GM23248 (cell line): Measurements from ENCODE around the gene KRT12. TPM values are rescaled to one million over a fixed set of nuclear protein-coding genes. Genes with fewer than 3 reads are reported as not detected.

ENCODE experiments used
- DNase-seq: peaks from one replicate; pipeline ENCODE4 v3.0.0-alpha.2; 2015
- H2AFZ ChIP-seq: fragments of 200-600 bp; sonication (generic); 2 replicates; pipeline ENCODE4 v1.6.1; 2016; ENCODE audit warnings: antibody characterized with exemption
- H3F3A ChIP-seq: fragments of 200-600 bp; sonication (generic); 2 replicates; pipeline ENCODE4 v1.6.1; 2016; ENCODE audit warnings: mild to moderate bottlenecking, antibody characterized with exemption, mixed run types; ENCODE audit not compliant: insufficient read depth
- H3K27ac ChIP-seq: fragments of 200-600 bp; sonication (generic); 2 replicates; pipeline ENCODE4 v1.5.1; 2016; ENCODE audit warnings: mild to moderate bottlenecking
- H3K27me3 ChIP-seq: fragments of 200-600 bp; sonication (generic); replicated peaks from 2 replicates; pipeline ENCODE4 v1.6.1; 2016; ENCODE audit warnings: mild to moderate bottlenecking; ENCODE audit not compliant: insufficient read depth
- H3K36me3 ChIP-seq: fragments of 200-600 bp; sonication (generic); 2 replicates; pipeline ENCODE4 v1.6.1; 2016; ENCODE audit warnings: low read depth, mild to moderate bottlenecking
- H3K4me1 ChIP-seq: fragments of 200-600 bp; sonication (generic); 2 replicates; pipeline ENCODE4 v1.6.1; 2016; ENCODE audit warnings: mild to moderate bottlenecking; ENCODE audit not compliant: insufficient read depth
- H3K4me2 ChIP-seq: fragments of 200-600 bp; sonication (generic); one replicate; pipeline ENCODE4 v1.6.1; 2016; ENCODE audit warnings: mild to moderate bottlenecking; ENCODE audit not compliant: unreplicated experiment
- H3K4me3 ChIP-seq: fragments of 200-600 bp; sonication (generic); 2 replicates; pipeline ENCODE4 v1.5.1; 2016; ENCODE audit warnings: mild to moderate bottlenecking
- H3K79me2 ChIP-seq: fragments of 200-600 bp; sonication (generic); 2 replicates; pipeline ENCODE4 v1.6.1; 2016; ENCODE audit warnings: mild to moderate bottlenecking; ENCODE audit not compliant: insufficient read depth
- H3K9ac ChIP-seq: fragments of 200-600 bp; sonication (generic); 2 replicates; pipeline ENCODE4 v1.6.1; 2016; ENCODE audit warnings: mild to moderate bottlenecking
- H3K9me2 ChIP-seq: fragments of 200-600 bp; sonication (generic); 2 replicates; pipeline ENCODE4 v1.6.1; 2016; ENCODE audit warnings: mixed run types, mild to moderate bottlenecking, moderate library complexity; ENCODE audit not compliant: insufficient read depth
- H3K9me3 ChIP-seq: fragments of 200-600 bp; sonication (generic); one replicate; pipeline ENCODE4 v1.6.1; 2017; ENCODE audit warnings: low read depth
- H4K20me1 ChIP-seq: fragments of 200-600 bp; sonication (generic); 2 replicates; pipeline ENCODE4 v1.6.0; 2016; ENCODE audit not compliant: insufficient read depth
- EZH2 ChIP-seq: fragments of 200-600 bp; sonication (generic); IDR thresholded peaks from 2 replicates; pipeline ENCODE4 v1.6.1; 2018; ENCODE audit warnings: antibody characterized with exemption, mild to moderate bottlenecking; ENCODE audit not compliant: insufficient read depth, poor library complexity, severe bottlenecking
- EZH2phosphoT487 ChIP-seq: fragments of 200-600 bp; sonication (generic); IDR thresholded peaks from 2 replicates; pipeline ENCODE4 v1.6.1; 2018; ENCODE audit warnings: antibody characterized with exemption, moderate library complexity, mild to moderate bottlenecking, low read depth; ENCODE audit not compliant: insufficient read depth
- WGBS, 2 experiments: methylation state at CpG; one replicate each; pipeline ENCODE4 v1.1.6; 2015 to 2017; ENCODE audit warnings: low lambda C conversion rate in 2 of 2, low coverage in 1 of 2; ENCODE audit errors: missing lambda C conversion rate in 2 of 2; 5-methylcytosine and 5-hydroxymethylcytosine counted together
- in situ Hi-C: fragments of 300-500 bp; cut with MboI; formaldehyde crosslinking; loops from 2 replicates; pipeline ENCODE4 v1.15.0; 2020
- polyA plus RNA-seq: library from polyadenylated mRNA; unstranded; fragments of >200 nt; fragmentation: Nextera tagmentation; extraction: Ambion mirVana; gene quantifications from 2 replicates; pipeline ENCODE4 v1.2.1, GENCODE V29; 2016
- total RNA-seq: library from RNA; depleted of rRNA; stranded (reverse); fragments of >200 nt; shearing (Covaris generic); gene quantifications from 2 replicates; pipeline ENCODE4 v1.2.3, GENCODE V29; 2014

The KRT12 gene
- total and polyA plus RNA-seq, 2 experiments from 2014 or later: not detected

DNA sequence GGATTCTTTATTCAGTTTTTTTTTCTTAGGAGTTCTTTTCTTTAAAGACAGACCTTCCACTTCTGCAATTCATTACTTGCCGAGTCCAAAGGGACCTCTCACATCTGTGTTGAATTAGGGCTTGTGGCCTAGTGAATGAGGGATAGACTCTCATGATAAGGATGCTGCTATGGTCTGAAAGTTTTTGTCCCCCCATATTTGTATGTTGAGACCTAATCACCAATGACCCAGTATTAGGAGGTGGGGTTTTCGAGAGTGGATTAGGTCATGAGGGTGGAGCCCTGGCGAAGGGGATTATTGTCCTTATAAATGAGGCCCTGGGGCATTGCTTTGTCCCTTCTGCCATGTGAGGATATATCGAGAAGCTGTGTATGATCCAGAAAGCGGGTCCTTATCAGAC lies 9.5 kb downstream of the KRT12 start:
- no peaks in the 10 kb centered on the region for H3K79me2 ChIP-seq
- no peaks in the 10 kb centered on the region for H3K9me3 ChIP-seq
- TF ChIP-seq EZH2phosphoT487 (no peak), EZH2 (no peak)
- H3K4me3 ChIP-seq: no peak overlapping the region
- H3K27ac ChIP-seq: peak overlapping the region; percentile 43
- peaks cover 18% of the 10 kb centered on the region for H3F3A ChIP-seq
- no peaks in the 10 kb centered on the region for H4K20me1 ChIP-seq
- peak overlapping the region; percentile 55 for H3K4me2 ChIP-seq
- WGBS, 2 experiments: 27 to 32% methylated on average over 5 of the region's 5 CpGs
- peak overlapping the region; percentile 29; the same call in 1 of the 2 replicates for H3K9ac ChIP-seq
- peaks cover 26% of the 10 kb centered on the region for H3K4me1 ChIP-seq
- H3K27me3 ChIP-seq: no peaks in the 10 kb centered on the region
- H3K9me2 ChIP-seq: no peaks in the 10 kb centered on the region
- in situ Hi-C loops: no loop called here
- peak overlapping the region; percentile 25; the same call in 1 of the 2 replicates for H2AFZ ChIP-seq
- peak; percentile 67 for DNase-seq
- H3K36me3 ChIP-seq: no peaks in the 10 kb centered on the region

DNA sequence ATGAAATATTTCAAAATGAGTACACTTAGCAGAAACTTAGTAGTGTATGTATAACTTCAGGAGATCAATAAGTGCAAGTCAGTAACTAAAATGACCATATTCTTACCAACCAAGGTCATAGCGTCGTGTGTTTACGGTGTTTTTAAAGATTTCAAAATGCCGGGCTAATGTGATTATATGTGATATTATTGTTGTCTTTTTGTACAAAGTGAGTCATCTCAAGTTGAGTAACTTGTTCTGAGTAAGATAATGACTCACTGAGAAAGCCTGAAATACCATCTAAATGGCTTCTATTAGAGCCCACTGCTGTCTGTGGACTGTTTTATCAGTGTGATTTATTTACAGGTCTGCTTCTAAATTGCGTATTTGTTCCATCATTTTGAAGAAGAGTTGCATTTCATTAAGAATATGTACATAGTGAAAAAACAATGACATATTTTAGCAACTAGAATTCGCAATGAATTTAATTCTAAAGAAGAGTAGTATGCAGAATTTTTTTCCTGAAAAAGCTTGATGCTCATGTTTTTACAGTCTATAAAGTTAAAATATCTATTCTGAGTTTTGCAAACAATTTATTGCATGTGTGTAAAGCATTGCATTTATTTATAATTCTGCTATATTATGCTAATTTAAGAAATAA lies 12.7 kb downstream of the KRT12 start:
- TF ChIP-seq EZH2 (no peak), EZH2phosphoT487 (no peak)
- H3K9ac ChIP-seq: no peak overlapping the region
- 3 to 5% methylated on average over 6 of the region's 6 CpGs for WGBS, 2 experiments
- H3K9me3 ChIP-seq: no peaks in the 10 kb centered on the region
- in situ Hi-C loops: no loop called here
- H3K9me2 ChIP-seq: no peaks in the 10 kb centered on the region
- no peaks in the 10 kb centered on the region for H3K27me3 ChIP-seq
- no peaks in the 10 kb centered on the region for H3K79me2 ChIP-seq
- H3K4me1 ChIP-seq: peaks cover 36% of the 10 kb centered on the region
- H3K4me3 ChIP-seq: no peak overlapping the region
- H2AFZ ChIP-seq: 0 out of 2 replicates have a peak overlapping the region, but pooled peaks have one; percentile 14
- peaks cover 18% of the 10 kb centered on the region for H3F3A ChIP-seq
- no peaks in the 10 kb centered on the region for H3K36me3 ChIP-seq
- no peaks in the 10 kb centered on the region for H4K20me1 ChIP-seq
- DNase-seq: peak; percentile 94
- H3K27ac ChIP-seq: peak overlapping the region; percentile 32
- H3K4me2 ChIP-seq: peak overlapping the region; percentile 60

DNA sequence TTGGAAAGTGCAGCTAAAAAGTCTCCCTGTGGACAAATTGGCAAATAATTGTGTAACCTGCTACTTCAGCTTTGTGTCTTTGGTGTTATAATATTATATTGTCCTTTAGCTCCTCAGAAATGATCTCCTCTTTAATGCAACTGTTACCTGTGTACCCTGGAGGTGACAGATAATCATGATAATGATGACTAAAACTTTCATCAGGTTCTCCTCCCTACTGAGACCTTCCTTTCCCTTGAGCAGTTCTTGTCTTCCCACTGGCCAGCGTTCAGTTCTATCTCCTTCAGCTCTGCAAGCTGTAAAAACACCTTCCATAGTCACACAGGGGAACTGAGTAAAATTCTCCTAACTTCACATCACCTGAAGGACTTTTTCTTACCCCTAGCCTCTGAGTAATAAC lies 14.7 kb downstream of the KRT12 start:
- Histone ChIP-seq H3K36me3 (no peaks in the 10 kb centered on the region), H3K9me2 (no peaks in the 10 kb centered on the region), H3K9ac (no peak overlapping the region), H3K27ac (no peak overlapping the region), H4K20me1 (no peaks in the 10 kb centered on the region), H3K27me3 (no peaks in the 10 kb centered on the region), H3K9me3 (no peaks in the 10 kb centered on the region), H3K4me1 (peaks cover 30% of the 10 kb centered on the region), H3K4me3 (no peak overlapping the region), H2AFZ (no peak overlapping the region), H3K4me2 (no peak overlapping the region), H3F3A (peaks cover 12% of the 10 kb centered on the region), H3K79me2 (no peaks in the 10 kb centered on the region)
- in situ Hi-C loops: no loop called here
- no peak for DNase-seq
- TF ChIP-seq EZH2phosphoT487 (no peak), EZH2 (no peak)
- 84 to 89% methylated on average over 1 of the region's 1 CpG for WGBS, 2 experiments

DNA sequence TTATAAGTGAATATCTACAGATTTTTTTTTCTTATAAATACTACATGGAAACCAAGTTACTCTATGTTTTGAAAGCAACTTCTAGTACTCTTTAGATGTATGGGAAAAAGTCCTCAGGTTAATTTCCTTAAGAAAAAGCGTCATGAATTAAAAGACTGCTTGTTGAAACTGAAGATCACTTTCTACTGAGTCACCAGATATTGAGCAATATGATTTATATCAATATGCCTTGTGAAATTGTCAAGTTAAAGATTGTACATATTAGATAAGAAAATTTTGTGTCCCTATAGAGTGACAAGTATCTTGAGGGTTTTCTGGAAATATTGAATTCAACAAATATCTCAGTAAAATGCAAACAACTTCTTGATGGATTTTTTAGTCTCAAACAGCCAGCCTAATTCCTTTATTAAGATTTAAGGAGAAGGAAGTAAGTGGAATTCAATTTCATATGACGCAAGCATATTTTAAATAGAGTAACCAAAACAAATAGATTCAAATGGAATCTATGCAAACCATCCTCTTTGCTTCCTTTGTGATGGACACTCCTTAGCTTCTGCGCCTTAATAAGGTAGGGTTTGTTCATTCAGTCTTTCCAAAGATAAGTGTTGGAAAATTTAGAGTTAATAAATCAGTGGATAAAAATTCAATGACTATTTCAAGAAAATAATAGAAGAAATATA lies 16.6 kb downstream of the KRT12 start:
- no peak for TF ChIP-seq EZH2
- TF ChIP-seq EZH2phosphoT487: no peak
- DNase-seq: peak; percentile 27
- no peak overlapping the region for H3K4me2 ChIP-seq
- H3K4me3 ChIP-seq: no peak overlapping the region
- H3K79me2 ChIP-seq: no peaks in the 10 kb centered on the region
- peaks cover 26% of the 10 kb centered on the region for H3K4me1 ChIP-seq
- in situ Hi-C loops: no loop called here
- no peaks in the 10 kb centered on the region for H3K9me2 ChIP-seq
- H3K36me3 ChIP-seq: no peaks in the 10 kb centered on the region
- H3F3A ChIP-seq: peaks cover 9% of the 10 kb centered on the region
- H2AFZ ChIP-seq: no peak overlapping the region
- H3K9ac ChIP-seq: no peak overlapping the region
- WGBS, 2 experiments: 76 to 90% methylated on average over 3 of the region's 3 CpGs
- no peaks in the 10 kb centered on the region for H3K27me3 ChIP-seq
- no peak overlapping the region for H3K27ac ChIP-seq
- no peaks in the 10 kb centered on the region for H4K20me1 ChIP-seq
- no peaks in the 10 kb centered on the region for H3K9me3 ChIP-seq
